SK-N-SH treated with all-trans-retinoic acid at 6 μM for 48 hours (cell line): ENCODE data around the gene SNAP91.

Experiments
- ARNTL ChIP-seq: fragments of 450-650 bp; formaldehyde crosslinking; IDR thresholded peaks from 2 replicates; pipeline ENCODE4 v1.5.0; 2020; ENCODE audit warnings: low read depth, mild to moderate bottlenecking, moderate library complexity, borderline replicate concordance
- CSDC2 ChIP-seq: fragments of 250-450 bp; sonication (Bioruptor Pico); IDR thresholded peaks from 2 replicates; pipeline ENCODE4 v1.5.0; 2020; ENCODE audit warnings: mild to moderate bottlenecking, moderate library complexity
- CSRNP3 ChIP-seq: fragments of 250-450 bp; sonication (Bioruptor Pico); IDR thresholded peaks from 2 replicates; pipeline ENCODE4 v1.5.1; 2021; ENCODE audit warnings: mild to moderate bottlenecking, moderate library complexity
- ISL1 ChIP-seq: fragments of 250-450 bp; sonication (Bioruptor Pico); IDR thresholded peaks from 2 replicates; pipeline ENCODE4 v2.1.2; 2022; ENCODE audit warnings: mild to moderate bottlenecking, moderate library complexity
- OSR1 ChIP-seq: fragments of 250-450 bp; sonication (Bioruptor Pico); IDR thresholded peaks from 2 replicates; pipeline ENCODE4 v1.8.0; 2022; ENCODE audit warnings: moderate library complexity, mild to moderate bottlenecking, inconsistent platforms
- PATZ1 ChIP-seq: fragments of 250-450 bp; sonication (Bioruptor Pico); IDR thresholded peaks from 2 replicates; pipeline ENCODE4 v1.8.0; 2020; ENCODE audit warnings: mild to moderate bottlenecking, moderate library complexity, borderline replicate concordance
- POU6F1 ChIP-seq: fragments of 250-450 bp; sonication (Bioruptor Pico); IDR thresholded peaks from 2 replicates; pipeline ENCODE4 v1.8.0; 2021; ENCODE audit warnings: low read depth, mild to moderate bottlenecking, moderate library complexity, borderline replicate concordance
- PPARA ChIP-seq: fragments of 250-450 bp; sonication (Bioruptor Pico); IDR thresholded peaks from 2 replicates; pipeline ENCODE4 v1.5.0; 2020; ENCODE audit warnings: mild to moderate bottlenecking, borderline replicate concordance
- SNAI2 ChIP-seq: fragments of 250-450 bp; sonication (Bioruptor Pico); IDR thresholded peaks from 2 replicates; pipeline ENCODE4 v1.5.0; 2020; ENCODE audit warnings: mild to moderate bottlenecking, moderate library complexity
- TCF4 ChIP-seq: fragments of 250-450 bp; sonication (Bioruptor Pico); IDR thresholded peaks from 2 replicates; pipeline ENCODE4 v1.8.0; 2021; ENCODE audit warnings: mild to moderate bottlenecking, moderate library complexity, borderline replicate concordance
- TOX ChIP-seq: fragments of 250-450 bp; sonication (Bioruptor Pico); IDR thresholded peaks from 2 replicates; pipeline ENCODE4 v1.8.0; 2021; ENCODE audit warnings: mild to moderate bottlenecking, moderate library complexity, borderline replicate concordance
- ZFP3 ChIP-seq: fragments of 250-450 bp; sonication (Bioruptor Pico); IDR thresholded peaks from 2 replicates; pipeline ENCODE4 v1.5.0; 2020; ENCODE audit warnings: mild to moderate bottlenecking, moderate library complexity
- ZNF8 ChIP-seq: fragments of 450-650 bp; formaldehyde crosslinking; IDR thresholded peaks from 2 replicates; pipeline ENCODE4 v1.5.0; 2020; ENCODE audit warnings: mild to moderate bottlenecking, moderate library complexity
- TF ChIP-seq, protein P1 (sequence below): fragments of 250-450 bp; sonication (Bioruptor Pico); IDR thresholded peaks from 2 replicates; pipeline ENCODE4 v1.5.1; 2020; ENCODE audit warnings: low read depth, mild to moderate bottlenecking, moderate library complexity

DNA sequence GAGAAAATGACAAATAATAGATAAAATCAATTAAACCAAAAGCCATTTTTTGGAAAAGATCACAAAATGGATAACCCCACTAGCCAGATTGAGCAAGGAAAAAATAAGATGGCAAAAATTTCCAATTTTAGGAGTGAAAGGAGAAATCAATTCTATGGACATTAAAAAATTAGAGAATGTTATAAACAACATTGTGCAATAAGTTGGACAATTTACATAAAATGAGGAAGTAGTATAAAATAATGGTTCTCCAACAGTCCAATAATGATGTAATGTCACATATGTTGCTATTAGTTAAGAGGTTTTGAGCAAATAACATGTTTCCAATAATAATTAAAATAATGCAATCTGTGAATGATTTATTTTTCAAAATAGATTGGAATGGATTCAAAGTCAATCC lies 3.1 kb upstream of the SNAP91 start:
- no peak for TF ChIP-seq SNAI2 (CRISPR knock-in tag)
- no peak for TF ChIP-seq PPARA (CRISPR knock-in tag)
- TF ChIP-seq ARNTL (CRISPR knock-in tag): no peak
- TF ChIP-seq ZFP3 (CRISPR knock-in tag): no peak
- no peak for TF ChIP-seq ZNF8 (CRISPR knock-in tag)
- TF ChIP-seq TOX (CRISPR knock-in tag): no peak
- no peak for TF ChIP-seq POU6F1 (CRISPR knock-in tag)
- TF ChIP-seq, protein P1, sequence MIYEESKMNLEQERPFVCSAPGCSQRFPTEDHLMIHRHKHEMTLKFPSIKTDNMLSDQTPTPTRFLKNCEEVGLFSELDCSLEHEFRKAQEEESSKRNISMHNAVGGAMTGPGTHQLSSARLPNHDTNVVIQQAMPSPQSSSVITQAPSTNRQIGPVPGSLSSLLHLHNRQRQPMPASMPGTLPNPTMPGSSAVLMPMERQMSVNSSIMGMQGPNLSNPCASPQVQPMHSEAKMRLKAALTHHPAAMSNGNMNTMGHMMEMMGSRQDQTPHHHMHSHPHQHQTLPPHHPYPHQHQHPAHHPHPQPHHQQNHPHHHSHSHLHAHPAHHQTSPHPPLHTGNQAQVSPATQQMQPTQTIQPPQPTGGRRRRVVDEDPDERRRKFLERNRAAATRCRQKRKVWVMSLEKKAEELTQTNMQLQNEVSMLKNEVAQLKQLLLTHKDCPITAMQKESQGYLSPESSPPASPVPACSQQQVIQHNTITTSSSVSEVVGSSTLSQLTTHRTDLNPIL (CRISPR knock-in tag): no peak
- no peak for TF ChIP-seq PATZ1 (CRISPR knock-in tag)
- TF ChIP-seq CSDC2 (CRISPR knock-in tag): no peak
- TF ChIP-seq ISL1 (CRISPR knock-in tag): no peak
- no peak for TF ChIP-seq CSRNP3 (CRISPR knock-in tag)
- TF ChIP-seq OSR1 (CRISPR knock-in tag): no peak
- no peak for TF ChIP-seq TCF4 (CRISPR knock-in tag)
